ENCODE results near the gene SGSM1. TPM values are rescaled to one million over a fixed set of nuclear protein-coding genes. Genes with fewer than 3 reads are reported as not detected.

The SGSM1 gene
- total RNA-seq, 1 donor: not detected

GRCh38 chr22:24920029-24920428 lies 114.0 kb downstream of the SGSM1 start:
- H3K27ac ChIP-seq (ENCODE audit: low read depth, low read length): no peak overlapping the region
- no peaks in the 10 kb centered on the region for H4K20me1 ChIP-seq (ENCODE audit: insufficient read depth, low read length)
- no peak for DNase-seq (ENCODE audit: insufficient read length, low spot score, missing footprints)
- no peaks in the 10 kb centered on the region for H3K9me3 ChIP-seq (ENCODE audit: low read depth, low read length)
- H3K4me2 ChIP-seq (ENCODE audit: insufficient read depth, low read length): no peak overlapping the region
- no peaks in the 10 kb centered on the region for H3K79me2 ChIP-seq (ENCODE audit: insufficient read depth, low read length)
- no peak for TF ChIP-seq CTCF (IDR thresholded peaks at IDR 0.05; ENCODE audit: extremely low read depth, low read depth, low read length)
- no peaks in the 10 kb centered on the region for H3K36me3 ChIP-seq (ENCODE audit: insufficient read depth, low read length)
- no peak overlapping the region for H3K4me3 ChIP-seq (ENCODE audit: insufficient read depth, low read length)
- H2AFZ ChIP-seq (ENCODE audit: low read length): no peak overlapping the region
- peaks cover 3% of the 10 kb centered on the region for H3K27me3 ChIP-seq (ENCODE audit: insufficient read depth, low read length)
- H3K4me1 ChIP-seq (ENCODE audit: insufficient read depth, low read length): no peaks in the 10 kb centered on the region

DNA sequence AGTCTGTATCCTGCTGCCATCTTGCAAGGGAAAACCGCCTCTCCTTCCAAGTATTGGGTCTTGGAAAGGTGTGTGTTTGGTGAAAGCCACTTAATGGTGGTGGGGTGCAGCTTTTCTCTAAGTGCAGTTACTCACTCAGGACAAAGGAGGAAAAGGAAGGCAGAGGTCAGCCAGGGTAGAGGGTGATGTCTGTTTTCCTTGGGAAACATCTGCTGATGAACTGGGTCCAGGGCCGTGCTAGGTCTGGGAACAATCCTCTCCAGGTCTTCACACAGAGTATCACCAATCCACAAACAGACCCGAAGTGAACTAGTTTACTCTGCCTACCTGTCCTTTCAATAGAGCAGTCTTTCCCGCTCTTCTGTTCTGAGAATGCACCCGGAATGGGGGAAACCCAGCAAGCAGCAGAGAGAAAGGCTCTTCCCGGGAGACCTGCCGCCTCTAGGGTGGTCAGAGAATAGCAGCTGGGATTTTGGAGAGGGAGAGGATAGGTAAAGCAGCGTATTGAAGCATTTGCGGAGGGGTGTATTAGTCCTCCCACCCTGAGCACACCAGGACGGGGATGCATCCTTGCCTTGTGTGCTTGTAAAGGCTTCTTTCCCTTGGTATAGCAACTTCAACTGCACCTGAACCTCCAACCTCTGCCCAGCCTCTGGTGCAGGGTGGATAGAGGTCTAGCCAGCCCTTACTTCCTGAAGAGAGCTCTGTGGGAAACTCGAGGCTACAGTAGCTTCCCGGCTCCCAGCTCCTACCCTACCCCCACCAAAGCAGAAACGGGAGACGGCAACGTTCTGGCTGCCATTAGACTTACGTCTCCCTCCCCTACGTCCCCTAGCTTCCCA lies 119.8 kb downstream of the SGSM1 start:
- Histone ChIP-seq H3K27ac (ENCODE audit: low read depth, low read length) (no peak overlapping the region), H4K20me1 (ENCODE audit: insufficient read depth, low read length) (no peaks in the 10 kb centered on the region), H3K27me3 (ENCODE audit: insufficient read depth, low read length) (peaks cover 4% of the 10 kb centered on the region), H3K9me3 (ENCODE audit: low read depth, low read length) (peaks cover 6% of the 10 kb centered on the region), H3K79me2 (ENCODE audit: insufficient read depth, low read length) (no peaks in the 10 kb centered on the region), H2AFZ (ENCODE audit: low read length) (peak overlapping the region; percentile 31), H3K36me3 (ENCODE audit: insufficient read depth, low read length) (no peaks in the 10 kb centered on the region), H3K4me2 (ENCODE audit: insufficient read depth, low read length) (no peak overlapping the region), H3K4me3 (ENCODE audit: insufficient read depth, low read length) (no peak overlapping the region), H3K4me1 (ENCODE audit: insufficient read depth, low read length) (peaks cover 5% of the 10 kb centered on the region)
- TF ChIP-seq CTCF (IDR thresholded peaks at IDR 0.05; ENCODE audit: extremely low read depth, low read depth, low read length): no peak
- DNase-seq (ENCODE audit: insufficient read length, low spot score, missing footprints): no peak

DNA sequence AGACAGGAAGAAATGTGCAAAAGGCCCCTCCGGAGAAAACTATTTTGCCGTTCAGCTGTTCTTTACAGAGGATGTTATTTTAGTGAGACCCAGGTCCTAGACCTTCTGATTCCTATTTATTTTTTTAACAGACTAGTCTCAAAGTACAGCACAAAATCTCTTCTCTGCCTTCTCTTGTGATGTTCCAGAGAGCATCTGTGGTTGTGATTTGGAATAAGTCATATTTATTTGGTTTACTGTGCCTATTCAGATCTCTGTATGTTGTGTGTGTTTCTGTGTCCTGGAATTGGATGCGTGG lies 120.4 kb downstream of the SGSM1 start:
- H3K4me2 ChIP-seq (ENCODE audit: insufficient read depth, low read length): no peak overlapping the region
- DNase-seq (ENCODE audit: insufficient read length, low spot score, missing footprints): no peak
- no peaks in the 10 kb centered on the region for H3K36me3 ChIP-seq (ENCODE audit: insufficient read depth, low read length)
- H4K20me1 ChIP-seq (ENCODE audit: insufficient read depth, low read length): no peaks in the 10 kb centered on the region
- H3K27ac ChIP-seq (ENCODE audit: low read depth, low read length): no peak overlapping the region
- H3K9me3 ChIP-seq (ENCODE audit: low read depth, low read length): peaks cover 6% of the 10 kb centered on the region
- peaks cover 5% of the 10 kb centered on the region for H3K4me1 ChIP-seq (ENCODE audit: insufficient read depth, low read length)
- TF ChIP-seq CTCF (IDR thresholded peaks at IDR 0.05; ENCODE audit: extremely low read depth, low read depth, low read length): no peak
- peaks cover 9% of the 10 kb centered on the region for H3K27me3 ChIP-seq (ENCODE audit: insufficient read depth, low read length)
- no peak overlapping the region for H3K4me3 ChIP-seq (ENCODE audit: insufficient read depth, low read length)
- H2AFZ ChIP-seq (ENCODE audit: low read length): peak overlapping the region; percentile 31
- no peaks in the 10 kb centered on the region for H3K79me2 ChIP-seq (ENCODE audit: insufficient read depth, low read length)

GRCh38 chr22:24926849-24927579 lies 121.0 kb downstream of the SGSM1 start:
- no peaks in the 10 kb centered on the region for H4K20me1 ChIP-seq (ENCODE audit: insufficient read depth, low read length)
- no peak for TF ChIP-seq CTCF (IDR thresholded peaks at IDR 0.05; ENCODE audit: extremely low read depth, low read depth, low read length)
- H3K79me2 ChIP-seq (ENCODE audit: insufficient read depth, low read length): no peaks in the 10 kb centered on the region
- H3K27me3 ChIP-seq (ENCODE audit: insufficient read depth, low read length): peaks cover 15% of the 10 kb centered on the region
- no peak overlapping the region for H2AFZ ChIP-seq (ENCODE audit: low read length)
- no peaks in the 10 kb centered on the region for H3K36me3 ChIP-seq (ENCODE audit: insufficient read depth, low read length)
- no peak overlapping the region for H3K4me3 ChIP-seq (ENCODE audit: insufficient read depth, low read length)
- peaks cover 5% of the 10 kb centered on the region for H3K4me1 ChIP-seq (ENCODE audit: insufficient read depth, low read length)
- H3K4me2 ChIP-seq (ENCODE audit: insufficient read depth, low read length): no peak overlapping the region
- H3K27ac ChIP-seq (ENCODE audit: low read depth, low read length): no peak overlapping the region
- no peak for DNase-seq (ENCODE audit: insufficient read length, low spot score, missing footprints)
- peaks cover 6% of the 10 kb centered on the region for H3K9me3 ChIP-seq (ENCODE audit: low read depth, low read length)
